Activated CD4-positive, alpha-beta T cell treated with anti-CD3 and anti-CD28 coated beads, Interleukin-2, Interleukin-4, amounts not matched to agents 100 ng/mL and 50 ng/mL, durations not matched to agents 16 hours and 8 hours (primary cell): Measurements from ENCODE around the gene OVAAL.

ENCODE experiments used
- DNase-seq: peaks from one replicate; pipeline ENCODE4 v3.0.0-alpha.2; 2020; ENCODE audit warnings: low spot score

Gene OVAAL

GRCh38 chr1:180609643-180610555 lies 51.1 kb downstream of the OVAAL start:
- DNase-seq, result no peak

GRCh38 chr1:180610556-180611015 lies 51.8 kb downstream of the OVAAL start:
- DNase-seq, result no peak

GRCh38 chr1:180611016-180611930 lies 52.5 kb downstream of the OVAAL start:
- no peak for DNase-seq

- no peak for DNase-seq
Observed at GRCh38 chr1:180612632-180613031, 53.9 kb downstream of the OVAAL start.

GRCh38 chr1:180614730-180615129 lies 56.0 kb downstream of the OVAAL start:
- no peak for DNase-seq

GRCh38 chr1:180615493-180616290 lies 56.9 kb downstream of the OVAAL start:
- DNase-seq, result no peak
